GM19467 (cell line): ENCODE measurements around the gene VWA5B1.
"Not testable (repeated sequence)": the region's sequence is repeated elsewhere in the genome, so short reads cannot be mapped to it uniquely, and the experiment has no call there.

Experiments used
- ATAC-seq: cut with Tn5 transposase; IDR thresholded peaks from one replicate; pipeline ENCODE4 v1.9.1; 2021; ENCODE audit warnings: mild to moderate bottlenecking, moderate library complexity; ENCODE audit not compliant: unreplicated experiment

The VWA5B1 gene

DNA sequence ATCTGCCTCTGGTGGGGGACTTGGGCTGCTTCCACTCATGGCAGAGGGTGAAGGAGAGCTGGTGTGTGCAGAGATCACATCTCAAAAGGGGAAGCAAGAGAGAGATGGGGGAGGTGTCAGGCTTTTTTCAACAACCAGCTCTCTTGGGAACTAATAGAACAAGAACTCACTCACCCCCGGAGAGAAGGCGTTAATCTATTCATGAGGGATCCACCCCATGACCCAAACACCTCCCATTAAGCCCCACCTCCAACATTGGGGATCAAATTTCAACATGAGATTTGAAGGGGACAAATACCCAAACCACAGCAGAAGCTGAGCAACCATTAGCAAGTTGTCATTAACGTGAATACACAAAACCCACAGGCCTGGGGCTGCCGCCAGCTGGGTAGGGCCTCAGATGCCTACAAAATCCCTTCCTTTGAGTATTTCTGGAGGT lies 12.0 kb upstream of the VWA5B1 start:
- no peak for ATAC-seq

DNA sequence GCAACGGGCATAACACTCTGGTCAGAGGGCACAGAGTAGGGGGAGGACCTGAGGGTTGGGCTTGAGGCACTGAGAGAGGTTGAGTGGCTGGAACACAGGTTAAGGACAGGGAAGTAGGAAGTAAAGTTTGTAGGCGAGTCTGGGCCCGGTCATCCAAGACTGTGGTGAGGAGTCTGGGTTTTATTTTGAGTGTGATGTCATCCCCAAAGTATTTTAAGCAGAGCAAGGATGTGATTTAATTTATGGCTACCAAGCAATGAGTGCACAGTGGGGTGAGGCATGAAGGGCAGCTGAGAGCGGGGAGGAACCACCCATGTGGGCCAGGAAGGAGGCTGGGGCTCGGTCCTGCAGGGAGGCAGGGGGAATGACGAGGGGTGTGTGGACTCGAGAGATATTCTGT lies 11.2 kb upstream of the VWA5B1 start:
- no peak for ATAC-seq

DNA sequence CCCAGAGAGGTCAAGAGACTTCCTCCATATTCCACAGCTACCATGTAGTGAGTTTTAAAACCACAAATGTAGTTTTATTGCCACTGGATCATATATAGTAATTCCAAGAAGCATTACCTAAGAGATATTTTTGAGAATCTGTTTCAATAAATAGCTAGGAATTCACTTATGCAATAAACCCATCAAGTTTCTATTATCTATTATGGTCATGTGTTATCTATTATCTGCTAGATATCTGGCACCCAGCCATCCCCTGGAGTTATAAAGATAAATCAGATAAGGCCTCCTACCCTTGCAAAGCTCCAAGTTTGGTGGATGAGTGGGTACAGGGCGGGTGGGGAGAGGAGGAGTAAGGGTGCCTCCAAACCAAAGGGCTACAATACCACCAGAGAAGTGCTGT lies 10.3 kb upstream of the VWA5B1 start:
- ATAC-seq = no peak

- ATAC-seq = no peak
Measured at GRCh38 chr1:20280906-20281305, 9.8 kb upstream of the VWA5B1 start.

DNA sequence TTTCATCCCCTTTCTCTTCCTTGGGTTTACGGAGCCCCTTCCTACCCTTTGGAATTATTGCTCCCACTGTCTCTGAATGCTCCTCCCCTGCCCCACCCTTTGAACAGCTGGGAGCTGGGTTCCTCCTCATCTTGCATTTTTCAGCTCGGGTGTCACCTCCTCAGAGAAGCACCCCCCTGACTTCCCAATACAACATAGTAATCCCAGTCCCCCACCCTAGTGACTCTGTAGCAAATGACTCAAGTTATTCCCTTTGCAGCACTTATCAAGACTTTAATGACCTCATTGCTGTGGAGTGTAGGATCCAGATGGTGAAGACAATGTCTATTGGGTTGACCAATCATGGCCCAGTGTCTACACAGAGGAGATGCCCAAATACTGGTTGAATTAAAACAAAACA lies 8.9 kb upstream of the VWA5B1 start:
- ATAC-seq = no peak

DNA sequence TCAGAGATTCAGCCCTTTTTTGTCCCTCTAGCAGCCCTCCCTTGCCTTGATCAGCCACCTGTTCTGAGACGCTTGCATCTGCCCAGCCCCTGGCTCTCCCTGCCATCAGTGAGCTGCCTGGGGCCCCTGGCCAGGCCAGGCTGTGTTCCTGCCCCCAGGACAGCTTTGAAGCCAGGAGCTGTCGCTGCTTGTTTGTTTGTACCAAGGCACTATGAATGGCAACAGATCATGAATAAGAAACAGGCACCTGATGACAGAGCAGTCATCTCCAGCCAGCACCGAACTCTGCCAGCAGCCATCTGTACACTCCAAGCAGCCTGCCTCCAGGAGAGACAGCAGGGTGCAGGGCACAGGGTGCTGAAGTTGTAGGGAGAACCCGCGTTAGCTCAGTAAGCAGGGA lies 8.1 kb upstream of the VWA5B1 start:
- ATAC-seq = no peak

DNA sequence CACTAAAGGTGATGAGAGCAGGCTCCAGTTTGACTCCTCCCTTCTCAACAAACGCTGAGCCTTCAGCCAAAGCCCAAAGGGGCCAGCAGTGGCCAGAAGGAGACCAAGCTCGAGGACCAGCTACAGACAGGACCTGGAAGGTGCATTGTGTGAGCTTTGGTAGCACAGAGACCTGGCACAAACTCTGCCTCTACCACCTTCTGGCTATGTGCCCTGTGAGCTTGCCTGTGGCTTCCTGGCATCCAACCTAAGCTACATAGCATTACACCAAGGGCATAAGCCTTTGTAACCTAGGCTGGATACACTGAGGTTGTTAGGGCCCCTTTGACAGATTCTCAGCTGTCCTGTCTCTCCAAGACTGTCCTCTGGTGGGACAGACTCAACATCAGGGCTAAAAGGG lies 6.6 kb upstream of the VWA5B1 start:
- ATAC-seq = no peak

DNA sequence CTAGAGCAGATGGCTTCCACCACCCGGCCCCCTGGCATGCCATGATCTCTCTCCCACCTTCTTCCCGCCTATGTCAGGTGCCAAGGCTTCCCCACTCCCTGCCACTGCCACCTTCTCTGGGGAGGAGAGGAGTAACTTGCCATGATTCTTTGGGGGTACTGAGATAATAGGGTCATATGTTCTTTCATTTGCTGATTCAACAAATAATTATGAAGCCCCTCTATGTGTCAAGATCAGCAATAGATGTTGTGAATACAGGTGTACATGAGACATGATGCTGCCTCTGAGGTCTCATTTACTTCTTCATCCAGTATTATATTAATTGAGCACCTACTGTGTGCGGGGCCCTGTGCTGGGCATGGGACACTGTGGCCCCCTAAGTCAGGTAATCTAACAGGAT lies 6.0 kb upstream of the VWA5B1 start:
- no peak for ATAC-seq

- ATAC-seq = no peak
Measured at GRCh38 chr1:20285510-20285909, 5.2 kb upstream of the VWA5B1 start.

- ATAC-seq = not testable (repeated sequence)
Measured at GRCh38 chr1:20287696-20288095, 3.0 kb upstream of the VWA5B1 start.

DNA sequence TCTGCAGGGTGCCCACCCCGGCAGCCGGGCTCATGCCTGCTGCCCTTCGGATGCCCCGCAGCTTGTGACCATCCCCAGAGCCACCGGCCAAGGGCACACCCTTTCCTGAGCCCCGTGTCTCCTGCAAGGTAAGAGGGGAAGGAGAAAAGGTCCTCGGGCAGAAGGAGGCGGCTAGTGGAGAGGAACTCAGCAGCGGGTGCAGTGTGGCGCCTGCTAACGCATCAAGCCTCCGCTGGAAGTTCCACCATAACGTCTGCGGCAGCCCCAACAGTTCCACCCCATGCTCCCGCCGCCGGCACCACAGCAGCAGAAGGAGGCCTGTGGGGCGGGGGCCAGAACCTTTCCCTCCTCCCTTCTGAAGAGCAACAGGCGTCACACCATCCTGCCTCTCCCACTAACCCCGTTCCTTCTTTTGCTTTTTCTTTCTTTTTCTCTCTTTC lies 990 bp downstream of the VWA5B1 start:
- ATAC-seq = no peak

- no peak for ATAC-seq
Measured at GRCh38 chr1:20298626-20299025, 8.0 kb downstream of the VWA5B1 start.

DNA sequence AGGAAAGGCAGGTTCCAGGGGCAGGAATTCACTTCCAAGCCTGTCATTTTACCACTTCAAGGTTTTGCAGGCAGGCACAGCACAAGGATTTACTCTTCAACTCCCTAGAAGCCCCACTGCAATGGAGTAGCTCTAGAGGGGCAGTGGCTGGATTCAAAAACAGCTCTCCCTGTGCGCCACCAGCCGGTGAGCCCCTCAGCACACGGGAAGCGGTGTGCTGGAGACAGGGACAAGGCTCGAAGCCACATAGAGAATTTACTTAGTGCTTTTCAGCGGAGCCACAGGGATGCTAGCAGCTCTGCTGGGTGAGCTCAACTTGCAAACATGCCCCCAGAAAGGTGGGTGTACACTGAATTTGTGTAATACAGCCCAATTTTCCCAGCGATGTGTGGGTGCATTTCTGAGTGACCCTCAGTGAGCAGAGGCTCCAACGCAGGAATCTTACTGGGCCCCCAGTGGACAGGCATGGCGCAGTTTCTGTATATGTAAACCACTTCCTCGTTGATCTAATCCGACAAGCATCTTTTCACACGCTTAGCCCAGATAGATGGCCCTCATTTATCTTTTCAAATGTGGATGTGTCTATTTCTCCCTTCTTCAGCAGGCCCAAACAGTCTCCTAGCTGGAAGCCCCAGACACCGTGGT lies 10.9 kb downstream of the VWA5B1 start:
- ATAC-seq = no peak

DNA sequence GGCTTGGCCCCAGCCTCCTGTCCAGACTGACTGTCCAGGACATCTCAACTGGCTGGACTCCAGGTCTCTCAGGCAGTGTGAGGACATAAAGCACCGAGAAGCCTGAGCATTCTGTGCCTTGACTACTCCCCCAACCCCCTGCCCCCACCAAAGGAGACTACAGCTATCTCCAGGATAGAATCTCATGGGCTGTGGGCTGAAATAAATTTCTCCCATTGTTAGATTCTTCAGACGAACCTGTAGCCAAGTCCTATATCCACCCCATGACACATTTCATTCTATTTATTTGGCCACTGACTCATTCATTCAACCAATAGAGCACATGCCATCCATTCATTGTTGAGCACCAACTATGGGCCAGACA lies 11.4 kb downstream of the VWA5B1 start:
- no peak for ATAC-seq

DNA sequence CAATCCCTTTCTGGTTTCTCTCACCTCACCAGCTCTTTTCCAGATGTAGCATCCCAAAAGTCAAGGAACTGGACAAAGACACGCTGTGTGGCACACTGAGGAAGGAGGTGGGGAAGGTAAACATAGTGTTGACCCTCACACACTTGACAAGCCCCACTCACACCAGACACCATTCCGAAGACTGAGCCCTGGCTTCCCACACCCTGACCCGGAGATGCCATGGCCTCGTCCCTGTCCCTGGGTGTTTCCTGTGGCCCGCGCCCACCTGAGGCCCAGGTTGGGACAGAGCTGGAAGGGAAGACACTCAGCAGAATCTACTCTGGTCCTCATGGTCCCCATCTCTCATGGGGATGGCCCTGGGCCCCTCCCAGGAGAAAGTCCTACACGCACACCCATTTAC lies 16.4 kb downstream of the VWA5B1 start:
- no peak for ATAC-seq

GRCh38 chr1:20308569-20308968 lies 17.9 kb downstream of the VWA5B1 start:
- ATAC-seq = no peak

GRCh38 chr1:20311289-20311688 lies 20.6 kb downstream of the VWA5B1 start:
- ATAC-seq = no peak

DNA sequence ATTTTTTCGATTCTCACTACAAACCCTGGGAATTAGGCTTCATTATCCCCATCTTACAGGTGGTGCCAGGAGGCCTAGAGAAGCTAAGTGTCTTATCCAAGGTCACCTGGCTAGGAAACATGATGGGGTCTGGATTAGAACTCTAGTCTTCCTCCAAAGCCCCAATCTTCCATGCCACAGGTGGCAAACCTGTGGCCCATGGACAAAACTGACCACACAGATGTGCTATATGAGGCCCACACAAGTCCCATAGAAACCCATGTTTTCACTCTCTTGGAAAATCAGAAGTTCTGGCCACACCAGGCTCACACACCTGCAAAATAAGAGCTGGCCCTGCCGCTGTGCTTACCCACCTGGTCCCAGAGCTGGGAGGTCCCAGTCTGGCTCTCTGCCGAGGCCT lies 21.6 kb downstream of the VWA5B1 start:
- no peak for ATAC-seq

DNA sequence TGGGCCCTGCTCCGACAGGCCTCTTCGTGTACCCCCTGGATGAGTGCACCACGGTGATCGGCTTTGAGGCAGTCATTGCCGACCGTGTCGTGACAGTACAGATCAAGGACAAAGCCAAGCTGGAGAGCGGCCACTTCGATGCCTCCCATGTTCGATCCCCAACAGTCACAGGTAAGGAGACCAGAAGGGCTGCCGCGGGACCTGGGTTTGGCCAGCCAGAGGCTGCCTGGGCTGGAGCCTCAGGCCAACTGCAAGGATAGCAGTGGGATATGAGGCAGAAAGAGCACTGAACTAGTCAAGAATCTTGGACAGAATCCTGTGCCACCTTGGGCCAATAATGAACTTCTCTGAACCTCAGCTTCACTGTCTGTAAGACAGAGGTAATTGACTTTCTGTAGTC lies 22.1 kb downstream of the VWA5B1 start:
- ATAC-seq = no peak

DNA sequence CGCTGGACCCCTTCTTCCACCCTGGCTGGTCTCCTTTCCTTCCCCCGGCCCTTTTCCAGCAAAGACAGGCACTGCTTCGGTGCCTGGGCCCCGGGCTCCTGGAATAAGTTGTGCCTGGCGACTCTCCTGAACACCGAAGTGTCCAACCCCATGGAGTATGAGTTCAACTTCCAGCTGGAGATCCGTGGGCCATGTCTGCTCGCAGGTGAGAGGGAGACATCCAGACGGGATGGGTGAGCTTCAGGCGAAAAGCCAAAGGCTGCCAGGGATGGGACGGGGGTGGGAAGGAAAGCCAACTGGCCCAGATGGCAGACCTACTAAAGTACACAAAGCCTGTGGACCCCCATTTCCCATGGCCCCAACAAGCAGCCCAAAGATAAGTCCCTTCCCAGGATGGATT lies 26.8 kb downstream of the VWA5B1 start:
- ATAC-seq = no peak

DNA sequence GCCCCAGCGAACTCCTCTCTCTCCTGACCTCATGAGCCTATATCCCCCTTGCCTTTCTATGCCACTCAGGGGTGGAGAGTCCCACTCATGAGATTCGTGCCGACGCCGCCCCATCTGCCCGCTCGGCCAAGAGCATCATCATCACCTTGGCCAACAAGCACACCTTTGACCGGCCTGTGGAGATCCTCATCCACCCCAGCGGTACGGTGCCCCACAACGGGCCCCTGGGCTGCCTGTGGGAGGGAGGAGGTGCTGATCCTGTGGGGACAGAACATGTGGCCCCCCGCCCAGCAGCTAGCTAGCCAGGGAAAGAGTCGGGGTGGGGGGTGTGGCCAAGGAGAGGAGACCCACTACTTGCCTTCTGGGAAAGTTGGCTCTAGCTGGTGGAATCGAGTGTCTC lies 27.8 kb downstream of the VWA5B1 start:
- ATAC-seq = no peak

DNA sequence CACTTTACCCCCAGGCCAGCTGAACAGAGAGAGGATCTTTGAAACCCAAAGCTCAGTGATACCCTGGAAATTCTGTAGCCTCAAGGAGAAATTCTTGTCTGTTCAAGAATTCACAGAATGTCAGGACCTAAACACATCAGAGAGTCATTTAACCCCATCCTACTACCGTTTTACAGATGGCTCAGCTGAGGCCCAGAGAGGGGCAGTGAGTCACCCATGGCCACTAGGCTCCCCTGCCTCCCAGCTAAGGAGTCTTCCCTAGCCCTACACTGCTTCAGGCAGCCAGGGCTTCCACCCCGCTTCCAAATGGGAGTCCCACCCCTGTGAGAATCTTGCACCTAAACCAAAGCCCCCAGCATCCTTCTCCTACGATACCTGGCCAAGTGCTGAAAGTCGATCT lies 28.3 kb downstream of the VWA5B1 start:
- no peak for ATAC-seq

DNA sequence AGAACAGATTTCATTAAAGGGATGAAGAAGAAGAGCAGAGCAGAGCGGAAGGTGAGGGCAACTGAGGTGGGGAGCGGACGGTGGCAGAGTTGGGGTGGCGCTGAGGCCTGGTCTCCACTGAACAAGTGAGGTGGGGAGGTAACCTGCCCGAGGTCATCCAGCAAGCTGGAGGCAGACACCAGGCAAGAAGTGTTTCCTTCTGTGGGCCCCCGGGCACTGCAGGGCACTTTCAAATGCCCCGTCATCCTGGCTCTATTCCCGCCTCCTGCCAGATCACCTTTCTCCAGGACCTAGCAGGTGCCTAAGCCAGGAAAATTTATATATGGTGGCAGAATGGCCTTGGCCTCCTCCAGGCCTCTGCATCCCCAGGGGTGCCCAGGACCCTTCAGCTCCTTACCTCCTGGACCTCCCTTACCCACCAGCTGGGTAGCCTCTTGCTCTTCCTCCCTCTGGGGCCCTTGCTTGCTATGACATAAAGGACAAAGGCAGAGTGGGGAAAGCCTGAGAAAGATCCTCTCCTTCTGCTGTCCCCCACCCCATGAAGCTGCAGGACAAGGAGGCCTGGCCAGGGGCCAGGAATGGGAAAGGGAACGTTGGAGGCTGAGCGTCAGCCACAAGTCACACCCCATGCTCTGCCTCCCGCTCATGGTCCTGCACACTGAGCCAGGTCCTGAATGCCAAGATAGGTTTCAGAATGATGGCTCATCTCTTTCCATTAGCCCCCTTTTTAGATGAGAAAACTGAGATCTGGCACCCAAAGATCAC lies 29.0 kb downstream of the VWA5B1 start:
- no peak for ATAC-seq
